Measurements from ENCODE around the gene POLR2M.
A peak's percentile ranks its signal among the peaks of the same experiment; 100 is the strongest.

POLR2M gene

GRCh38 chr15:57691082-57691481 lies 15.4 kb upstream of the POLR2M start:
- no peak for DNase-seq (ENCODE audit: low spot score)

- DNase-seq (ENCODE audit: low spot score): no peak
Observed at GRCh38 chr15:57692709-57693108, 13.8 kb upstream of the POLR2M start.

GRCh38 chr15:57694279-57694678 lies 12.2 kb upstream of the POLR2M start:
- DNase-seq (ENCODE audit: low spot score): no peak

- DNase-seq (ENCODE audit: low spot score): no peak
Observed at GRCh38 chr15:57696146-57696545, 10.4 kb upstream of the POLR2M start.

GRCh38 chr15:57697588-57697987 lies 8.9 kb upstream of the POLR2M start:
- no peak for DNase-seq (ENCODE audit: low spot score)

GRCh38 chr15:57698243-57698642 lies 8.3 kb upstream of the POLR2M start:
- DNase-seq (ENCODE audit: low spot score): no peak

- no peak for DNase-seq (ENCODE audit: low spot score)
Observed at GRCh38 chr15:57698991-57699390, 7.5 kb upstream of the POLR2M start.

- DNase-seq (ENCODE audit: low spot score): no peak
Observed at GRCh38 chr15:57703387-57703786, 3.1 kb upstream of the POLR2M start.

GRCh38 chr15:57704441-57704840 lies 2.1 kb upstream of the POLR2M start:
- no peak for DNase-seq (ENCODE audit: low spot score)

GRCh38 chr15:57705746-57706404 lies 639 bp upstream of the POLR2M start:
- DNase-seq (ENCODE audit: low spot score): no peak

- peak; percentile 33 for DNase-seq (ENCODE audit: low spot score)
Observed at GRCh38 chr15:57708047-57708446, 1.5 kb downstream of the POLR2M start.

GRCh38 chr15:57718309-57718708 lies 11.8 kb downstream of the POLR2M start:
- DNase-seq (ENCODE audit: low spot score): no peak

- no peak for DNase-seq (ENCODE audit: low spot score)
Observed at GRCh38 chr15:57720867-57721266, 14.4 kb downstream of the POLR2M start.

GRCh38 chr15:57726411-57726810 lies 19.9 kb downstream of the POLR2M start:
- DNase-seq (ENCODE audit: low spot score): no peak

- DNase-seq (ENCODE audit: low spot score): no peak
Observed at GRCh38 chr15:57727031-57727430, 20.5 kb downstream of the POLR2M start.

- DNase-seq (ENCODE audit: low spot score): no peak
Observed at GRCh38 chr15:57728436-57728835, 21.9 kb downstream of the POLR2M start.

GRCh38 chr15:57730876-57731275 lies 24.4 kb downstream of the POLR2M start:
- no peak for DNase-seq (ENCODE audit: low spot score)

- DNase-seq (ENCODE audit: low spot score): no peak
Observed at GRCh38 chr15:57731530-57732103, 25.1 kb downstream of the POLR2M start.

- peak; percentile 69 for DNase-seq (ENCODE audit: low spot score)
Observed at GRCh38 chr15:57732526-57733331, 26.2 kb downstream of the POLR2M start.

- no peak for DNase-seq (ENCODE audit: low spot score)
Observed at GRCh38 chr15:57734860-57735259, 28.3 kb downstream of the POLR2M start.

GRCh38 chr15:57735431-57735830 lies 28.9 kb downstream of the POLR2M start:
- no peak for DNase-seq (ENCODE audit: low spot score)

- no peak for DNase-seq (ENCODE audit: low spot score)
Observed at GRCh38 chr15:57735891-57736290, 29.4 kb downstream of the POLR2M start.

- DNase-seq (ENCODE audit: low spot score): no peak
Observed at GRCh38 chr15:57736591-57736990, 30.1 kb downstream of the POLR2M start.
